ENCODE measurements around the gene CATSPERD. TPM values are rescaled to one million over a fixed set of nuclear protein-coding genes. Genes with fewer than 3 reads are reported as not detected.

CATSPERD gene
- total and polyA plus RNA-seq, 9 of the 15 experiments (the other 6 are each of a cell fraction or from before 2014, with no cell fraction given), result not detected

- TF ChIP-seq RBM25 (IDR thresholded peaks at IDR 0.05; ENCODE audit: low read depth, low read length, severe bottlenecking) (no peak), ILF3 (IDR thresholded peaks at IDR 0.05; ENCODE audit: borderline replicate concordance) (no peak), SAP30 (IDR thresholded peaks at IDR 0.05; ENCODE audit: borderline replicate concordance, insufficient read depth, low read depth, low read length, poor library complexity, severe bottlenecking) (peak; percentile 6), POLR2B (IDR thresholded peaks at IDR 0.05; ENCODE audit: low read depth, partially characterized antibody) (no peak), NR3C1 (CRISPR knock-in tag; IDR thresholded peaks at IDR 0.05) (peak; percentile 97; the same call in 1 of the 2 replicates), RBBP5 (IDR thresholded peaks at IDR 0.05; ENCODE audit: borderline replicate concordance, insufficient read depth, low read length, poor library complexity, severe bottlenecking) (no peak), ZNF134 (CRISPR knock-in tag; conservative IDR thresholded peaks at IDR 0.05) (no peak), HNRNPH1 (optimal IDR thresholded peaks at IDR 0.05; ENCODE audit: low read depth, low read length) (no peak), ZNF263 (CRISPR knock-in tag; IDR thresholded peaks at IDR 0.05; ENCODE audit: borderline replicate concordance) (peak; percentile 78; the same call in 1 of the 2 replicates), XRCC4 (IDR thresholded peaks at IDR 0.05; ENCODE audit: extremely low read depth, insufficient read depth, insufficient read length) (no peak), RB1 (IDR thresholded peaks at IDR 0.05; ENCODE audit: low read depth) (peak; percentile 98), ESRRA (IDR thresholded peaks at IDR 0.05; ENCODE audit: borderline replicate concordance, low read depth) (peak; percentile 42; the same call in 1 of the 2 replicates), RBM22 (IDR thresholded peaks at IDR 0.05; ENCODE audit: low read depth, low read length, poor library complexity, severe bottlenecking) (no peak), SMAD4 (CRISPR knock-in tag; conservative IDR thresholded peaks at IDR 0.05) (peak; percentile 75; the same call in 1 of the 2 replicates), ZNF589 (CRISPR knock-in tag; IDR thresholded peaks at IDR 0.05; ENCODE audit: low read depth) (no peak), PRPF4 (IDR thresholded peaks at IDR 0.05; ENCODE audit: insufficient read depth, low read depth, low read length, poor library complexity, severe bottlenecking) (no peak), XRCC5 (IDR thresholded peaks at IDR 0.05; ENCODE audit: low read depth, low read length) (peak; percentile 96; the same call in 1 of the 2 replicates), KLF10 (CRISPR knock-in tag; IDR thresholded peaks at IDR 0.05) (no peak), ZBTB7A (IDR thresholded peaks at IDR 0.05; ENCODE audit: borderline replicate concordance, control insufficient read depth, low read depth, low read length) (peak; percentile 96), MTA3 (IDR thresholded peaks at IDR 0.05; ENCODE audit: borderline replicate concordance) (peak; percentile 51; the same call in 1 of the 2 replicates), MTA2 (IDR thresholded peaks at IDR 0.05; ENCODE audit: low read depth) (no peak)
- TF ChIP-seq, protein P1, sequence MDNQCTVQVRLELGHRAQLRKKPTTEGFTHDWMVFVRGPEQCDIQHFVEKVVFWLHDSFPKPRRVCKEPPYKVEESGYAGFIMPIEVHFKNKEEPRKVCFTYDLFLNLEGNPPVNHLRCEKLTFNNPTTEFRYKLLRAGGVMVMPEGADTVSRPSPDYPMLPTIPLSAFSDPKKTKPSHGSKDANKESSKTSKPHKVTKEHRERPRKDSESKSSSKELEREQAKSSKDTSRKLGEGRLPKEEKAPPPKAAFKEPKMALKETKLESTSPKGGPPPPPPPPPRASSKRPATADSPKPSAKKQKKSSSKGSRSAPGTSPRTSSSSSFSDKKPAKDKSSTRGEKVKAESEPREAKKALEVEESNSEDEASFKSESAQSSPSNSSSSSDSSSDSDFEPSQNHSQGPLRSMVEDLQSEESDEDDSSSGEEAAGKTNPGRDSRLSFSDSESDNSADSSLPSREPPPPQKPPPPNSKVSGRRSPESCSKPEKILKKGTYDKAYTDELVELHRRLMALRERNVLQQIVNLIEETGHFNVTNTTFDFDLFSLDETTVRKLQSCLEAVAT (IDR thresholded peaks at IDR 0.05), result 0 out of 4 replicates have a peak, but pooled peaks of 1 of the 2 experiments have one; percentile 69
- TF ChIP-seq, protein P2, sequence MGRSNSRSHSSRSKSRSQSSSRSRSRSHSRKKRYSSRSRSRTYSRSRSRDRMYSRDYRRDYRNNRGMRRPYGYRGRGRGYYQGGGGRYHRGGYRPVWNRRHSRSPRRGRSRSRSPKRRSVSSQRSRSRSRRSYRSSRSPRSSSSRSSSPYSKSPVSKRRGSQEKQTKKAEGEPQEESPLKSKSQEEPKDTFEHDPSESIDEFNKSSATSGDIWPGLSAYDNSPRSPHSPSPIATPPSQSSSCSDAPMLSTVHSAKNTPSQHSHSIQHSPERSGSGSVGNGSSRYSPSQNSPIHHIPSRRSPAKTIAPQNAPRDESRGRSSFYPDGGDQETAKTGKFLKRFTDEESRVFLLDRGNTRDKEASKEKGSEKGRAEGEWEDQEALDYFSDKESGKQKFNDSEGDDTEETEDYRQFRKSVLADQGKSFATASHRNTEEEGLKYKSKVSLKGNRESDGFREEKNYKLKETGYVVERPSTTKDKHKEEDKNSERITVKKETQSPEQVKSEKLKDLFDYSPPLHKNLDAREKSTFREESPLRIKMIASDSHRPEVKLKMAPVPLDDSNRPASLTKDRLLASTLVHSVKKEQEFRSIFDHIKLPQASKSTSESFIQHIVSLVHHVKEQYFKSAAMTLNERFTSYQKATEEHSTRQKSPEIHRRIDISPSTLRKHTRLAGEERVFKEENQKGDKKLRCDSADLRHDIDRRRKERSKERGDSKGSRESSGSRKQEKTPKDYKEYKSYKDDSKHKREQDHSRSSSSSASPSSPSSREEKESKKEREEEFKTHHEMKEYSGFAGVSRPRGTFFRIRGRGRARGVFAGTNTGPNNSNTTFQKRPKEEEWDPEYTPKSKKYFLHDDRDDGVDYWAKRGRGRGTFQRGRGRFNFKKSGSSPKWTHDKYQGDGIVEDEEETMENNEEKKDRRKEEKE (IDR thresholded peaks at IDR 0.05; ENCODE audit: borderline replicate concordance in 1 of 2, control insufficient read depth in 1 of 2, low read depth in 2 of 2, low read length in 1 of 2), result no peak; a peak in 1 of 4 replicates
These were observed 83.5 kb downstream of the CATSPERD start (continued) for GRCh38 chr19:5803752-5804515.

All from K562 (cell line).